ENCODE results near the gene ZNF516.
A peak's percentile ranks its signal among the peaks of the same experiment; 100 is the strongest.

The ZNF516 gene

DNA sequence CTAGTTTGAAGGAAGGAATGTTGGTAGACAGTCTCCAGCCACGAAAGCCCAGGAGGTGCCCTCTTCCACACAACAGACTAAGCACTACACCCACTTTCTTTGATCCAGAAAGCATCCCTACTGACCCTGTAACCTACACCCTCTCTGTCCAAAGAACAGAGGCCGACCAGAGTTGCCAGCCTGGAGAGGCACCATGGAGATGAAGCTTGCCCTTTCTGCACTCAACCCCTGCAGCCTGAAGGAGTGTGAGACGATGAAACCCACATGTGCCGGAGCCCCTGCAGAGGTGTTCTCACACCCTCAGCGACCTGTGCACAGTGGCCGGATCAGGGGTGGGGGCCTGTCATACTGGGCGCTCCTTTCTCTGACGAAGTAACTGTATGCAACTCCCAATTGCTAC, 136.3 kb downstream of the ZNF516 start:
- DNase-seq (ENCODE audit: low read depth): no peak

DNA sequence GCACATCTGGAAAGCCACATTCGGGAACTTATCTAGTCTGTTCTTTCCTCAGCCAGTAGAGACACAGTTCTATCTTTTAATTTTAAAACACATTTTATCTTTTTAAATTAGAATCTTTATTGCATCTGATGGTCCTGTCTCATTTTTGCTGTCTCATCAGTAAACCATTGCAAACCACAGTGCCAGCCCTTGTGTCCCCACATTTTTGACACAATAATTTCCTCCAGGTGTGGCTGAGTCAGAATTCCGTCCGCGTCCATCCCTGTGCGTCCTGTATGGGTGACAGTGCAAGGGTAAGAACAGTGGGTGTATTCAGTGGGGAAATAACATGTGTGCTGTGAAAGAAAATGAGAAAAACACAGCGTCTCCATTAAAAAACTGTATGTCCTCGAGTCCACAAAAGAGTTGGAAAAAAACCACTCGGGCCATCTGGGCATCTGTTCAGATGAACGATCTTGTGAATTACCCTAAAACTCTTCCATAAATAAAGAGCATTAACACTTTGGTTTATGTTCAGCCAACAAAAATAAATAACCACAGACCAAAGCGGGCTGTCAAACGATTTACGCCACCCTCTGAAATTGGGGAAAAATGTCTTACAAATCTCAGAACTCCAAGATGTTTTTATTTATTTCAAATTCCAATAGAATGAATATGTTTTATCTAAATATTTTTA, 137.3 kb downstream of the ZNF516 start:
- DNase-seq (ENCODE audit: low read depth): no peak

DNA sequence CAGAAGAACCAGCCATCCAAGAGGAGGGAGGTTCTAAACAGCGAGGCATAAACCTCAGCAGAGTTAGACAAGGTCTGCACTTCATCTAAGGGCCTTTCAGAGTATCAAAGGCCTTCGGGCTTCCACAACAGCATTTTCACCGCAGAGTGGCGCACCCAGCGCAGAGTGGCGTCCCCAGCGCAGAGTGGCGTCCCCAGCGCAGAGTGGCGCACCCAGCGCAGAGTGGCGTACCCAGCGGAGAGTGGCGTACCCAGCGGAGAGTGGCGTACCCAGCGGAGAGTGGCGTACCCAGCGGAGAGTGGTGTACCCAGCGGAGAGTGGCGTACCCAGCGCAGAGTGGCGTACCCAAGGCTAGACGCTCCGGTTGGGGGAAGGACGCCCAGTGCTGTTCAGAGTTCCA, 137.9 kb downstream of the ZNF516 start:
- no peak for DNase-seq (ENCODE audit: low read depth)

DNA sequence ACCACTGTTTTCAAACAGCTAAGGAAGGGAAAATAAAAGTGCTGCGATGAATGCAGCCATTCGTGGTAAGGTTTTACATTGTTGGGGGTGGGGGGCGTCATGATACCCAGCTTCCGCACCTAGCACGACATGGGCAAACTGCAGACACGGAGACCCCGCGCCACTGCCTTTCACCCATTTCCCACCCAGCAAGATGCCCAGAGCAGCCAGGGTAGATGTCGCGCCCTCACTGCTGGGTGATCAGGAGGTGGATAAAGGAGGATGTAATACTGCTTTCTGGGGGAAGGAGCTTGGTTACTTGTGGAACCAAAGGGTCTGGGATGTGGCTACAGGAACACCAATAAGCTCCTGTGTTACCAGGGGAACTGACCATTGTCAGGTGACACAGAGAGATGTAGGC, 138.4 kb downstream of the ZNF516 start:
- DNase-seq (ENCODE audit: low read depth): no peak

DNA sequence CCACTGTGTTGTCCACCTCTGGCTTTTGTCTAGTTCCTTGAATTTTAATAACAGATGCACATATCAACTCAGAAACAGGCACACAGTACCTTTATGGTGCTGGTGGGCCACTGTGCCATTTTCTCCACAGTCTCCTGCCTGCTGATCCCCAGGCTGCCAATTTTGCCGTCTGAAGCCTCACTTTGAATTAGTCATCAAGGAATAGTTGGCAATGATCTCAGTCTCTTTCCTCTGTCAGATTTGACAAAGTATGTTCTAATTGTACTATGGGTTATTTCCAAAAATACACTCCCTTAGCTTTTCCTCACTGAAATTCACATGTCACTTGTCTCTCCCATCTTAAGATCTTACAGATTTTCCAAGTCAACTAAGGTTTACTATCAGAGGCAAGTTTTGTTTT, 140.7 kb downstream of the ZNF516 start:
- no peak for DNase-seq (ENCODE audit: low read depth)

DNA sequence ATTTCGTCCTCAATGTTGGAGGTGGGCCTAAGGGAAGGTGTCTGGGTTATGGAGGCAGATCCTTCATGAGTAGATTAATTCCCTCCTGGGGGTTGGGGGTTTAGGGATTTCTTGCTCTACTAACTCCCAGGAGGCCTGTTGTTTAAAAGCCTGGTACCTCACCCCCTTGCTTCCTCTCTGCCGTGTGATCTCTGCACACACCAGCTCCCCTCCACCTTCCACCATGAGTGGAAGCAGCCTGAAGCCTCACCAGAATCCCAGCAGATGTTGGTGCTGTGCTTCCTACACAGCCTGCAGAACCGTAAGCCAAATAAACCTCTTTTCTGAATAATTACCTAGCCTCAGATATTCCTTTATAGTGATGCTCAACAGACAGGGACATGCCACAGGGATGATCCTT, 141.5 kb downstream of the ZNF516 start:
- no peak for DNase-seq (ENCODE audit: low read depth)

DNA sequence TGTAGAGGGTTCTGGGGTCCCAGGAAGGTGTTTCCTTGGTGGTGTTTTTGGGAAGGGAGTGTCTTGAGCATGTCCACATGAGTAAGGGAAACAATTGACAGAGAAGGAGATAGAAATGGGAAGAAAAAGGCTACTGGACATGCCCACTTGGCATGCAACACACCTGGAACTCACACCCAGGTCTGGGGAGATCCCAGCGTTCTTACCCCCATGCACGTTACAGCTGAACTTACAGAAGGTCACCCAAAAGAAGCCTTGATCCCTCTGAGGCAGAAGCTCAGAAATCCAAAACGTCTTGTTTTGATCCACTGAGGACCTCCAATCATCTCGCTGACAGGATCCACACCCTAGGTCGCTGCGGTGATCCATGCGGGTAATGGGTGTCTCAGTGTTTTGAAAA, 142.0 kb downstream of the ZNF516 start:
- no peak for DNase-seq (ENCODE audit: low read depth)

DNA sequence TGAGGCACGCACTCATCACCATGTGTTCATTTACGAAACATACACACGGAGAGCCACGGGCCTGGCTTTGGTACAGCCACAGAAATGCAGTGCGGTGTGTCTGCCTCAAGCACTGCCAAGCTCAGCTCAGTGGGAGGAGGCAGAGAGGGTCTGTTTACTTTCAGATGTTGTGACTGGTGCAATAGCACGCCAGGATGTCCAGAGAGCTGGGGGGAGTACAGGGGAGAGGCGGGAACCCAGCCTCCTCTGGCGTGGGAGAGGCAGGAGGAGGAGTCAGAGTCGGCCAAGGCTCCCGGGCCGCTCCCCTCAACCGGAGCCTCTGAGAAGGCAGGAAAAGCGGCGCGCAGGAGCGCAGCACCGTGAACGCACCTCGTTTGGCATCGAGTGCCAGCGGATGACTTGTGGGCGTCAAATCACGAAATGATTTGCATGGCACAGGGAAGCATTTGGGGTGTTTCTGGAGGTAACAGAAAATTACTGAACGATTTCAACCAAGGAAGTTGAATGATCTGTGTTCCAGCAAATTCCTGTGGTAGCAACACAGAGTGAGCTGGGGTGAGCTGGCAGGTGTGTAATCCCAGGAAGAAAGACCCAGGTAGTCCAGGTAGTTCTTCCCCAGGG, 143.0 kb downstream of the ZNF516 start:
- no peak for DNase-seq (ENCODE audit: low read depth)

DNA sequence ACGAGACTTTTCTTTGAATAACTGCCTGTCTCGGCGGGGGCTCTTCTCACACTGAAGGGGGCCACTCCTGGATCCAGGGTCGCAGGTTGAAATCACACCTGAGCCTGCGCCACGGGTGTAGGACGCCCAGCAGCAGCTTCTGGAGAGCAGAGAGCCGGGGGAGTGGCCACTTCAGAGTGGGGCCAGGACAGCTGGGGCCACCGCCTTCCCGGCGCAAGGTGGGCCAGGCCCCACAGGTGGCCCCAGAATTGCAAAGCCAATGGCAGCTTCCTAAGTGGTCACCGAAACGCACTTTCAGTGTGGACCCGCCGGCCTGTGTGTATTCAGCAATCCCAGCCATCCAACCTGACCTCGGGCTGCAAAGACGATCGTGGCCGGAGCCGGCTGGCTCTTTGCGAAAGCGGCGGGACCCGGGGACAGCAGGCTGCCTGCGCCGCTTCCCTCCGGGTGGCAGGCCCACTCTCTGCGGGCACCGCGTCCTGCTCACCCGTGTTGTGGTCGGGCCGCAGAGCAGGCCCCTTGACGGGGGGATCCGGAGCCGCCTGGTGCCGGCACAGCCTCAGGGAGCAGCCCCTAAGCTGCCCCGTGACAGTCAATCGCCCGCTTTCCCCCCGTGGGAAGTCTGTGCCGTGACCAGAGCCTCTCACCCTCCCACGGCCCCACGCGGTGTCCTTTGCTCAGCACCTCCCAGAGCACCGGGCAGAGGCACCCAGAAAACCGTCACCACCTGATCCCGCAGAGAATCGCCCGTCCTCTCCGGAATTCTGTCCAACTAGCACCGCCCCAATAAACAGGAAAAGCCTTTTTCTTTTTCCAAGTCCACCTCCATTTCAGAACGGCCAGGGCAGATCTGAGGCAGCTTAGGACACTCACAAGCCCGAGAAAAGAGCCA, 144.7 kb downstream of the ZNF516 start:
- DNase-seq (ENCODE audit: low read depth): no peak

DNA sequence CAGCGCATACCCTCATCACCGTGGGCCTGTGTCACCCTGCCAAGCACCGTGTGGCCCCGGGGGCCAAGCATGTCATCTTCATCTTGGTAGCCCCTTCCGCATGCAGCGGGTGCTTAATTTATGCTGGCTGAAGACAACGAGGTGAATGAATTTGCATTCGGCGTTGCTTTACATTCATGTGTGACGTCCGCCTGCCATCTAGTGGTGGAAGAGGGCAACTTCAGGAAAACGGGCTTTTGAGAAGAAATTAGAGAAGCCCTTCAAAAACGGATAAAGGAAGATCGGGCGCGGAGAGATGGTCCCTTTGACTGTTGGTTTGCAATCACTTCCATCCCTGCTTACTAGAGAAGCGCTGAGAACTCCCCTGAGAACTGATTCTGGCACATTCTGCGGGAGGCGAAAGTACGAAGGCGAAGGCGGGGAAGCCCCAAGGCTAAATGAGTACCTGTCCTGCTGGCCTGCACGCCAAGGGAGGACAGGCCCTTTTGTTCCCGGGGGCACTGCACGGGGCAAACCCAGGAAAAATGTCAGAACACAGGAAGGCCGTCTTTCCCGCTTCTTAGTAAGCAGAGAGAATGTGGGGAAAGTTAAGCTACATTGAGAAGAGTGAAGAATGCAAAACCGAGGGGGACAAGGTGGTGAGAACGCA, 145.9 kb downstream of the ZNF516 start:
- peak; percentile 31 for DNase-seq (ENCODE audit: low read depth)

DNA sequence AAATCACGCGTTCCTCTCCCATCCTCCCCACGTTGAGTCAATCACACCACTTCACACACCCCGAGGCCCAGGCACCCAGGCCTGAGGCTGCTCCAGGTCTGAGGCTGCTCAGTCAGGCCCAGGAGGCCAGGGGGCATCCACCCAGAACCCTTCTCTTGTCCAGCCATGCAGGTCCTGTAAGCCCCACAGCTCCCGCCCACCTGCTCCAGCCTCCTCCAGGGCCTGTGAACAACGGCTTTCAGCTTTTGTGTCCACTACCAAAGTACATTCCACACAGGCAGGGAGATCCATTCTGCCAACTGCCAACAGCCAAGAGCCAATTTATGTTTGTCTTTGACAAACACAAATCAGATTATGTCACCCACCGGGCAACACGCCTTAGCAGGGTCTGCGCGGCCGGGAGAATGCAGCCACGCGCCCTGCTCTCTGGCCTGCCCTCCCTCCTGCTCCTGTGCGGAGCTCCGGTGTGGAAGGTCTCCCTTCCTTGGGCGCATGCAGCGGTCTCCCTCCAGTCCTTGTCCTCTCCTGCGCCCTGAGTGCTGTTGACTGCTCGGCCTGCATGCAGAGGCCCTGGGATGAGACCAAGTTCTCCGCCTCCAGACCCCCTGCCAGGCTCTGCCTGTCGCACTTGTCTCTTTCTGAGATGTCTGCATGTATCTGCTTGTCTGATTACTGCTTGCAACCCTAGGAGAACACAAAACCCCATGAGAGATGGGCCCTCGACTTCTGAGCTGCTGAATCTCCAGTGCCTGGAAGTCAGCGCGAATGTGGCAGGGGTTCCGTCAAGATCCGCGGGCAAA, 146.6 kb downstream of the ZNF516 start:
- no peak for DNase-seq (ENCODE audit: low read depth)

DNA sequence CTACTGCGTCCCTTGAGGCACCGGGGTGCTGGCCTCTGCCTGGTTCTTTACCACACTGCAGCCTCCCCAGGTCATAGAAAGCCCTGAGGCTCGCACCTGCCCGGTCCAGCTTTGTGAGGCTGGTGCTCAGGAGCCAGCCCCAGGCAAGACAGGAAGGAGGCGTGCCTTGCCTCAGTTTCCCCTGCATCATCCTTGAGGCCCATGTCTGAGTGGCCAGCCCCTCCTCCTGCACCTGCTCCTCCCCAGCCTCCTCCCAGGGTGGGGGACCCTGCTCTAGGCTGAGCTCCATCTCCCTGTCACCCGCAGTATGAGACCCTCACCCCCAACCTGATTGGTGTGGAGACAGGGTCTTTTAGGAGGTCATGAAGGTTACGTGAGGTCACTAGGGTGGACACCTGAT, 147.7 kb downstream of the ZNF516 start:
- no peak for DNase-seq (ENCODE audit: low read depth)

DNA sequence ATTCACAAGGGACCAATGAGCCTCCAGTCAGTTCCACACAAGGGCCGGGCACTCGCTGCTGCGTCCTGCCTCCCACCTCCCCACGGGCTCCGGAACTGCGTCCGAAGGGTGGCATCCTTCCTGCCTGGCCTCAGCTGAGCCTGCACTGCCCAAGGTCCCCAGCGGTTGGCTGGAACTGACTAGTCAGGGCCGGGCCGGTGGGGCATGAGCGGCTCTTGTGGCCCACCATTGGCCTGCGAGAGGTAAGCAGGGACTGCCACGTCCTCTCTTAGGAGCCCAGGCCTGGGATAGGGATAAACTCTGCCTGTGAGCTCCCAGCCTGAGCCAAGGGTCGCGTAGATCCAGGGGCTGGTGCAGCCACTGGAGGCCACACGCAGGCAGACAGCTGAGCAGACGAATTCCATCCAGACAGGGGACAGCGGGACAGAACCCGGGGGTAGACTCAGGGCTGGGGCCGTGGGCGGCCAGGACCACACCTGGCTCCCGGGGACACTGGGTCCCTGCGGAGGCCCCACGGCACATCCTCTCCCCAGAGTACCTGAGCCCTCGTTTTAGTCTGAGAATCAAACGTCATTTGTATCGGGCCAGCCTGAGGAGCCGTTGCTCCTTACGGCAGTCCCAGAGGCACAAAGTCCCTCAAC, 148.4 kb downstream of the ZNF516 start:
- DNase-seq (ENCODE audit: low read depth): no peak

DNA sequence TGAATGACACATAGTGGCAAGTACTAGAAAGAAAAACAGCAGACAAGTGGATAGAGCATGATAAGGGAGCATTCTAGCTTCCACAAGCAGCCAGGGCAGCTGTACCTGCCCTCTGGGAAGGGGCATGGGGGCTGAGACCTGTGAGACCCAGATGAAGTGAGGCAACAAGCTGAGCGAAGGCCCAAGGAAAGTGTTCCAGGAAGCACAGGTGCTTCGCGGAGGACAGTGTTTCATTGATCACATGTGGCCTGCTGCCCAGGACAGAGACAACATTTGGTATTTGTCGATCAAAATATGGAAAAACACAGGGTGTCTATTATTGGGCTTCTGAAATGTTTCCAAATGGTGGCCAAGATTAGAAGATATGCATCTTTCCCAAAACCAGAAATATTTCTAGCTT, 149.1 kb downstream of the ZNF516 start:
- DNase-seq (ENCODE audit: low read depth): no peak

DNA sequence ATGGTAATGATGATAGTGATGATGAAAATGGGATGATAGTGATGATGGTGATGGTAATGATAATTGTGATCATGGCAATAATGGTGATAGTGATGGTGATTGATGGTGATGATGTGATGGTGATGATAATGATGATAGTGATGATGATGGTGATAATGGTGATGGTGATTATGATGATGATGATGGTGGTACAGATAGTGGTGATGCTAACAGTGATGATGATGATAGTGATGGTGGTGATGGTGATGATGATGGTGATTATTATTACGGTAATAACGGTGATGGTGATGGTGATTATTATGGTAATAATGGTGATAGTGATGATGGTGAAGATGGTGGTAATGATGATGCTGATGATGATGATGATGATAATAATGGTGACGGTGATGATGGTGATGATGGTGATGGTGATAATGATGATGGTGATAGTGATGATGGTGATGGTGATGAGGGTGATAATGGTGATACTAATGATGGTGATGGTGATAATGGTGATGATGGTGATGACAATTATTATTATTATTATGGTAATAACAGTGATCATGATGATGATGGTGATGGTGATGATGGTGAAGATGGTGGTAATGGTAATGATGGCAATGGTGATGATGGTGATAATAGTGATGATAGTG, 151.0 kb downstream of the ZNF516 start:
- DNase-seq (ENCODE audit: low read depth): no peak

DNA sequence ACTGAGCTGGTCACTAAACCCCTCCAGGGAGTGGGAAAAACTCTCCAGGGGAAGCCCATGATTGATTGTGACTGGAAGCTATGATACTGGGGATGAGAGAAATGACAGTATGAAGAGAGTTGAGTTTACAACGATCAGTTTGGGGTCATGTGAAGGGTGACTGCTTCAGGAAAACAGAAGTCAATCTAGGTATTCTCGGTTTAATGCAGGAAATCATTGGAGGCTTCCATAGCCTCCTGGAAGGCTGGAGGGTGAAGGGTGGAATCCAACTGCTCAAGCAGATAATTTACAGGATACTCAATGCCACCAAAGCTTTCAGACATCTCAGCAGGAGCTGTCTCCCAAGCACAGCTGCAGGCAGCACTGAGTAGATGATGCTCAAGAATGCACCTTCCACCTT, 154.6 kb downstream of the ZNF516 start:
- no peak for DNase-seq (ENCODE audit: low read depth)

DNA sequence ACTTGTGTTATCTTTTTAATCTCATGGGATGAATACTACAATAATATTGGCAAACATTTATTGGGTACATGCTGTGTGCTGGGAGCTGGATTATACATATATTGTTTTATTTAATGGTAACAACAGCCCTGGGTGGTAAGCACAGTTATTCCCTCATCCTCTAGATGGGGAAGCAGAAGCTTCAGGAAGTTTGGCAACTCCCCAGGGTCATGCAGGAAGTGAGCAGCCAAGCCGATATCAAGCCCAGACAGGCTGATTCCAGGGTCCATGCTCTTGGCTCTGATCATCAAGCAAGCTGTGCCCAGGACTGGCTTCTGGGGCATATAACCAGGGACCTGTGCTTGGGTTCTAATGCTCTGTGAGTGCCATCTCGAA, 155.8 kb downstream of the ZNF516 start:
- no peak for DNase-seq (ENCODE audit: low read depth)

DNA sequence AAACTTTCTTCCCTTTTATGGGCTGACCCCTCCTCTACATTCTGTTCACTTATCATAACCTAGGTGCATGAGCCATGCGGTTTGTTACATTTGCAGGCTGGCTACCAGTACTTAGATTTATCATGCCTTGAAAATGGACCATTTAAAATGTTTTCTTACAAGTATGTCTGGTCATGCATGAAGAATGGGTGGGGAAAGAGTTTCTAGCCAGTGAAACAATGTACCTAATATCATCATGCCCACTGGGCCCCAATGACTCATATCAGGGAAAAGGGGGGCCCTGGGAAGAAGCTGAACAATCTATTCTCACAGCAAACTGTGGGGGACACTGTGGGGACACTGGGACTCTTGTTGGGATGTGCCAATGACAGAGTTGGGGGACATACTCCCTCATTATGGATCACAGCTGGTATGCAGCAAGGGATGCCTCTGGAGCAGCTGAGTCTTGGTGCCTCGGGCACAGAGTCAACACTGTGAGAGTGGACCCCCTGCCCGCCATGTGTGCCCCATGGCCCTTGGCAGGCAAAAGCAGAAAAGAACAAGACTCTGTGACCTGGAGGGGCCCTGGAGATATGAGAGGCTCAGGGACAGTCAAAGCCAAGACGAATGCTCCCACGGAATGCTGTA, 156.3 kb downstream of the ZNF516 start:
- no peak for DNase-seq (ENCODE audit: low read depth)

DNA sequence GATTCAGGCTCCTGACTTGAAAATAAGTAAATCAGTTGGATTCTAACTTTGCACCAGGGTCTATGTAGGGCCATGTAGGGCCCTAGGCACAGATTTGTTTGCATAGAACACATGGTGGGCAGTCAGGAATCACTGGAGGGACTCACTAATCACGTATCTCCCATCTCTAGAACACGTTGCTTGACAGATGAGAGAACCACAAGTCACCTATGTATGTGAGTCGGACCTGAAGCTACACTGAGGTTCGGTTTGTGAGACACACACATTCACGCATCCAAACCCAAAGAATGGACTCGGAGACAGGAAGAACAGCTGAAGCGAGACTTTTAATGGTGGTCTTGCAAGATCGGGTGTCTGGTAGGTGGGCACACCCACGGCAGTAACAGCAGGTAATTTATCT, 157.0 kb downstream of the ZNF516 start:
- DNase-seq (ENCODE audit: low read depth): no peak

DNA sequence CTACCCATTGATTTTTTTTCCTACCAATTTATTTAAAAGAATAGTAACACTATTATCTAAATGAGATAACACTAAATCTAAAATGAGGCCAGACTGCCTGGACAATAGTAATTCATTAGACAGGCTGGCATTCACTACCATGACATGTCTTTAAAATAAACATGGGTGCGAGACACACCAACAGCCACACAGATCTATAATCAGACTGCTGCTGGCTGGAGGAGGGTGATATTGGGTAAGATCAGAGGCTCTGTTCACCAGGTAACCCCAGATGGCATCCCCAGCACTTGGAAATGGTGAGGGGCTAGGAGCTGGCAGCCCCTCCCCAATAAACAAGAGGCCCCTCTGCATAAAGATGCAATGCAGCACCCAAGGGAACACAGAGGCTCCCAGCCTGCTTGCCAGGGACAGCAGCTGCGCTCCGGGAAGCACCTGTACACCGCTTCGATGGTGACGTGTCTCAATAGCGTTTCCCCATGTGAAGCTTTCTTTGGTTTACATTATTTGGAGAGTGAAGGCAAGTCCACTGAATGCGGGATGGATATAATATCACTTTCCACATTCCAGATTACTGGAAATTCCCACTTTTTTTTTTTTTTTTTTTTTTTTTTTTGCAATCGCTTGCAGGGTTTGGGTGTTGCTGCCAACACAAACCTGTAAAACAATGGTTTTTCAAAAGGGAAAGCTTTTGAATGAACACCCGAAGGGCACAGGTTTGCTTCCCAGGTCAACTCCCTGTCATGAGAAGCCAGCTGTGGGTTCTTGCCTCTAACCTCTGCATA, 159.0 kb downstream of the ZNF516 start:
- DNase-seq (ENCODE audit: low read depth): no peak

Data from CMK (cell line).